ENCODE measurements around the gene GLCE.

The GLCE gene

DNA sequence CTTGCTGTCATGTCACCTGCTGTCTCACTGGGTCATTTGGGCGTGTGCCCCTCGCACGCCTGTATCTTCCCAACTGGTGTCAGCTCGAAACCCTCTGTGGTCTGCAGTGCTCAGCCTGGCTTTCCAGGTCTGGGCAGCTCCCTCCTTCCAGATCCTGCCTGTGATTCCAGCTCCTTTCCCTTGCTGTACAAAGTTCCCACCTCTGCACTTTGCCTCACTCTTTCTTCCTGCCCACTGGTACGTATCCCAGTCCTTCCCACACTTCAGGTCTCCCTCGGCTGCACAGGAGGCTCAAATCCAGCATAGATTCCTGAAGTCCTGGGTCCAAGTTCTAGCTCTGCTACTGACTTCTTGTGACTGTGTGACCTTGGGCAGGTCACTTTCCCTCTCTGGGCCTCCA is 136.2 kb downstream of the GLCE start:
- TF ChIP-seq ESRRG (CRISPR knock-in tag; IDR thresholded peaks at IDR 0.05) (no peak), ZNF8 (CRISPR knock-in tag; IDR thresholded peaks at IDR 0.05) (no peak), CREB5 (CRISPR knock-in tag; IDR thresholded peaks at IDR 0.05; ENCODE audit: low read depth) (no peak), CSRNP3 (CRISPR knock-in tag; IDR thresholded peaks at IDR 0.05) (no peak), ZNF70 (CRISPR knock-in tag; IDR thresholded peaks at IDR 0.05) (no peak), BACH2 (CRISPR knock-in tag; IDR thresholded peaks at IDR 0.05; ENCODE audit: borderline replicate concordance) (no peak)
- TF ChIP-seq, protein P1, sequence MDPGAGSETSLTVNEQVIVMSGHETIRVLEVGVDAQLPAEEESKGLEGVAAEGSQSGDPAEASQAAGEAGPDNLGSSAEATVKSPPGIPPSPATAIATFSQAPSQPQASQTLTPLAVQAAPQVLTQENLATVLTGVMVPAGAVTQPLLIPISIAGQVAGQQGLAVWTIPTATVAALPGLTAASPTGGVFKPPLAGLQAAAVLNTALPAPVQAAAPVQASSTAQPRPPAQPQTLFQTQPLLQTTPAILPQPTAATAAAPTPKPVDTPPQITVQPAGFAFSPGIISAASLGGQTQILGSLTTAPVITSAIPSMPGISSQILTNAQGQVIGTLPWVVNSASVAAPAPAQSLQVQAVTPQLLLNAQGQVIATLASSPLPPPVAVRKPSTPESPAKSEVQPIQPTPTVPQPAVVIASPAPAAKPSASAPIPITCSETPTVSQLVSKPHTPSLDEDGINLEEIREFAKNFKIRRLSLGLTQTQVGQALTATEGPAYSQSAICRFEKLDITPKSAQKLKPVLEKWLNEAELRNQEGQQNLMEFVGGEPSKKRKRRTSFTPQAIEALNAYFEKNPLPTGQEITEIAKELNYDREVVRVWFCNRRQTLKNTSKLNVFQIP (CRISPR knock-in tag; IDR thresholded peaks at IDR 0.05; ENCODE audit: borderline replicate concordance, low read depth): no peak
- ATAC-seq: no peak

GRCh38 chr15:69297642-69298353 is 137.4 kb downstream of the GLCE start:
- no peak for ATAC-seq
- TF ChIP-seq PATZ1 (CRISPR knock-in tag; IDR thresholded peaks at IDR 0.05; ENCODE audit: borderline replicate concordance): no peak
- TF ChIP-seq SNAI2 (CRISPR knock-in tag; IDR thresholded peaks at IDR 0.05): no peak

- TF ChIP-seq, protein P1 (CRISPR knock-in tag; IDR thresholded peaks at IDR 0.05; ENCODE audit: borderline replicate concordance, low read depth): no peak
- TF ChIP-seq PPARA (CRISPR knock-in tag; IDR thresholded peaks at IDR 0.05; ENCODE audit: borderline replicate concordance): no peak
- no peak for TF ChIP-seq ZFP30 (CRISPR knock-in tag; IDR thresholded peaks at IDR 0.05)
- TF ChIP-seq CREB5 (CRISPR knock-in tag; IDR thresholded peaks at IDR 0.05; ENCODE audit: low read depth): no peak
- no peak for TF ChIP-seq TOX (CRISPR knock-in tag; IDR thresholded peaks at IDR 0.05; ENCODE audit: borderline replicate concordance)
- TF ChIP-seq ESRRG (CRISPR knock-in tag; IDR thresholded peaks at IDR 0.05): no peak
- TF ChIP-seq CSDC2 (CRISPR knock-in tag; IDR thresholded peaks at IDR 0.05): no peak
- TF ChIP-seq RARB (CRISPR knock-in tag; IDR thresholded peaks at IDR 0.05): no peak
- no peak for TF ChIP-seq PATZ1 (CRISPR knock-in tag; IDR thresholded peaks at IDR 0.05; ENCODE audit: borderline replicate concordance)
- no peak for TF ChIP-seq SNAI2 (CRISPR knock-in tag; IDR thresholded peaks at IDR 0.05)
- TF ChIP-seq ARNTL (CRISPR knock-in tag; IDR thresholded peaks at IDR 0.05; ENCODE audit: borderline replicate concordance, low read depth): no peak
- TF ChIP-seq ISL1 (CRISPR knock-in tag; IDR thresholded peaks at IDR 0.05): no peak
- TF ChIP-seq GLIS3 (CRISPR knock-in tag; IDR thresholded peaks at IDR 0.05): no peak
- TF ChIP-seq ZFP3 (CRISPR knock-in tag; IDR thresholded peaks at IDR 0.05): no peak
- TF ChIP-seq TSHZ2 (CRISPR knock-in tag; IDR thresholded peaks at IDR 0.05): no peak
- TF ChIP-seq ZC3H10 (CRISPR knock-in tag; IDR thresholded peaks at IDR 0.05): no peak
- no peak for TF ChIP-seq ZNF70 (CRISPR knock-in tag; IDR thresholded peaks at IDR 0.05)
- no peak for TF ChIP-seq TCF4 (CRISPR knock-in tag; IDR thresholded peaks at IDR 0.05; ENCODE audit: borderline replicate concordance)
- no peak for TF ChIP-seq BACH2 (CRISPR knock-in tag; IDR thresholded peaks at IDR 0.05; ENCODE audit: borderline replicate concordance)
- no peak for ATAC-seq
Observed at GRCh38 chr15:69298354-69298696, 137.9 kb downstream of the GLCE start.

Data from SK-N-SH treated with all-trans-retinoic acid at 6 μM for 48 hours (cell line).